Measurements from ENCODE around the gene FIGNL2.
"Not testable (repeated sequence)": the region's sequence is repeated elsewhere in the genome, so short reads cannot be mapped to it uniquely, and the experiment has no call there.

GRCh38 chr12:51885294-51886020, 36.9 kb upstream of the FIGNL2 start:
- TF ChIP-seq EZH2 (IDR thresholded peaks at IDR 0.05); POLR2AphosphoS5 (IDR thresholded peaks at IDR 0.05; ENCODE audit: borderline replicate concordance, low read depth, low read length): not testable (repeated sequence)

Measured in SK-N-MC (cell line).